Endothelial cell (in vitro differentiated cells): Measurements from ENCODE around the gene GJA4. TPM values are rescaled to one million over a fixed set of nuclear protein-coding genes. Genes with fewer than 3 reads are reported as not detected.

Experiments used
- DNase-seq: peaks from one replicate; pipeline ENCODE4 v3.0.0; 2021; ENCODE audit warnings: low spot score
- H3K27ac Mint-ChIP-seq: one replicate; pipeline ENCODE4 v1.8.0; 2021; ENCODE audit warnings: mixed read lengths, inconsistent platforms; ENCODE audit not compliant: unreplicated experiment
- H3K27me3 Mint-ChIP-seq: one replicate; pipeline ENCODE4 v1.8.0; 2021; ENCODE audit warnings: mild to moderate bottlenecking, moderate library complexity, mixed read lengths, inconsistent platforms; ENCODE audit not compliant: unreplicated experiment
- H3K36me3 Mint-ChIP-seq: one replicate; pipeline ENCODE4 v1.8.0; 2021; ENCODE audit warnings: mild to moderate bottlenecking, low read depth, mixed read lengths, inconsistent platforms; ENCODE audit not compliant: unreplicated experiment
- H3K4me1 Mint-ChIP-seq: one replicate; pipeline ENCODE4 v1.8.0; 2021; ENCODE audit warnings: mild to moderate bottlenecking, mixed read lengths, inconsistent platforms; ENCODE audit not compliant: unreplicated experiment
- H3K4me3 Mint-ChIP-seq: one replicate; pipeline ENCODE4 v1.8.0; 2021; ENCODE audit warnings: mild to moderate bottlenecking, mixed read lengths, inconsistent platforms; ENCODE audit not compliant: unreplicated experiment
- H3K9me3 Mint-ChIP-seq: one replicate; pipeline ENCODE4 v1.8.0; 2021; ENCODE audit warnings: mixed read lengths, inconsistent platforms; ENCODE audit not compliant: unreplicated experiment
- total RNA-seq: library from RNA; stranded (reverse); fragmentation: NEBNext Ultra II Directional; extraction: Animal tissue kit (Norgen Biotek cat#: 25700); gene quantifications from one replicate; pipeline ENCODE4 v1.2.1, GENCODE V29; 2021; ENCODE audit not compliant: unreplicated experiment
- TF ChIP-seq, protein P1 (sequence below): fragments of 200-600 bp; sonication (generic); IDR thresholded peaks from one replicate; pipeline ENCODE4 v1.5.0; 2021; ENCODE audit warnings: antibody characterized with exemption; ENCODE audit not compliant: unreplicated experiment

The GJA4 gene
- total RNA-seq, 1 donor from 2014 or later = 347 TPM

DNA sequence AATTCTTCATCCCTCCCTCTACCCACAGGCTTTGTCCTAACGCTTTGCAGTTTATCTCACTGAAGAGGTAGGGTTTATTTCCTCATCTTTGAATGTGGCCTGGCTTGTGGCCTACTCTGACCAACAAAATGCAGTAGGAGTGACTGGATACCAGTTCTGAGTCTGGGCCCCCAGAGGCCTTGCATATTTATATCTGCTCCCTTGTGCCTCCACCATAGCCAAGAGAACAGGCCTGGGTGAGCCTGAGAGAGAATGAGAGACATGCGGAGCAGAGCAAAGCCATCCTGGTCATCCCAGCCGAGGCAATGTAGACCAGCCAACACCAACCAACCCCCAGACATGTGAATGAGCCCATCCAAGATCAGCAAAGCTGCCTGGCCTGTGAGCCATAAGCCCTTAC is 36.5 kb downstream of the GJA4 start:
- no peaks in the 10 kb centered on the region for H3K9me3 Mint-ChIP-seq
- no peak overlapping the region for H3K4me3 Mint-ChIP-seq
- no peak overlapping the region for H3K27ac Mint-ChIP-seq
- H3K27me3 Mint-ChIP-seq = peaks cover 3% of the 10 kb centered on the region
- TF ChIP-seq, protein P1, sequence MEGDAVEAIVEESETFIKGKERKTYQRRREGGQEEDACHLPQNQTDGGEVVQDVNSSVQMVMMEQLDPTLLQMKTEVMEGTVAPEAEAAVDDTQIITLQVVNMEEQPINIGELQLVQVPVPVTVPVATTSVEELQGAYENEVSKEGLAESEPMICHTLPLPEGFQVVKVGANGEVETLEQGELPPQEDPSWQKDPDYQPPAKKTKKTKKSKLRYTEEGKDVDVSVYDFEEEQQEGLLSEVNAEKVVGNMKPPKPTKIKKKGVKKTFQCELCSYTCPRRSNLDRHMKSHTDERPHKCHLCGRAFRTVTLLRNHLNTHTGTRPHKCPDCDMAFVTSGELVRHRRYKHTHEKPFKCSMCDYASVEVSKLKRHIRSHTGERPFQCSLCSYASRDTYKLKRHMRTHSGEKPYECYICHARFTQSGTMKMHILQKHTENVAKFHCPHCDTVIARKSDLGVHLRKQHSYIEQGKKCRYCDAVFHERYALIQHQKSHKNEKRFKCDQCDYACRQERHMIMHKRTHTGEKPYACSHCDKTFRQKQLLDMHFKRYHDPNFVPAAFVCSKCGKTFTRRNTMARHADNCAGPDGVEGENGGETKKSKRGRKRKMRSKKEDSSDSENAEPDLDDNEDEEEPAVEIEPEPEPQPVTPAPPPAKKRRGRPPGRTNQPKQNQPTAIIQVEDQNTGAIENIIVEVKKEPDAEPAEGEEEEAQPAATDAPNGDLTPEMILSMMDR = no peak
- peaks cover 72% of the 10 kb centered on the region for H3K4me1 Mint-ChIP-seq
- DNase-seq = no peak
- no peaks in the 10 kb centered on the region for H3K36me3 Mint-ChIP-seq

DNA sequence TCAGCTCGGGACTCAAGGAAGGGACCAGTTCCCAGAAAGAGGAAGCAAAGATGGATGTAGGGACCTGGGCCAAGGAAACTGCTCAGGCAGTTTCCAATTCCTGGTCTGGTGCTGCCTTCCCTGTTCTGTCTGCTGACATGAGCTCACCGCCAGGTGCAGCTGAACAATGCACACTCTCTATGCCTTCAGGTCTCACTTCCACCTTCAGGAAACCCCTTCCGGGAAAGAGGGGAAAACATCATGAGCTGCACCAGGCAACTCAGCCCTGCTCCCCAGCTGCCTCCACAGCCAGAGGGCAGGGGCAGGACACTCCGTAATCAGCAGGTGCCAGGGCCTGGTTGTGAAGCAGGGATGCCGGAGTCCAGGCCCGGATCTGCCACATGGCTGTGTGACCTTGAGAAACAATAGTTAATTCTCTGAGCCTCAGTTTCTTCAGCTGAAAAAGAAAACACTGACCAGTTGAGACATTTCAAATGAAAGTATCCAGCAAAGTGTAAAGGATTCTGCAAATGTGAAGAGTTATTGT is 39.0 kb downstream of the GJA4 start:
- Mint-ChIP-seq H3K36me3 (no peaks in the 10 kb centered on the region), H3K27ac (peak overlapping the region; percentile 46), H3K4me1 (peaks cover 79% of the 10 kb centered on the region), H3K9me3 (no peaks in the 10 kb centered on the region), H3K4me3 (no peak overlapping the region), H3K27me3 (peaks cover 6% of the 10 kb centered on the region)
- TF ChIP-seq, protein P1 = no peak
- peak; percentile 18 for DNase-seq

DNA sequence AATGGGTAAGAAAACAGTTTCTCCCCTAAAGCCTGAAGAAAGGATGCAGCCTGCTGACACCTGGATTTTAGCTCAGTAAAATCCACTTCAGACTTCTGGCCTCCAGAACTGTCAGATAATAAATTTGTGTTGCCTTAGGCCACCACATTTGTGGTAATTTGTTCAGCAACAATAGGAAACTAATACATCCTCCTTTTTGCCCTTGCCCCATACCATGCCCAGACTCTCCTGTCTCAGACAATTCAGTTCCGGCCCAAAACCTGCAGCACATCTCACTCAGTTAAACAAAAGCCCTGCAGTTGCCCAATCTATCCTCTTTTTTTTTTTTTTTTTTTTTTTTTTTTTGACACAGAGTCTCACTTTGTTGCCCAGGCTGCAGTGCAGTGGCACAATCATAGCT is 40.9 kb downstream of the GJA4 start:
- Mint-ChIP-seq H3K27me3 (peaks cover 6% of the 10 kb centered on the region), H3K36me3 (no peaks in the 10 kb centered on the region), H3K4me3 (no peak overlapping the region), H3K27ac (no peak overlapping the region), H3K9me3 (no peaks in the 10 kb centered on the region), H3K4me1 (peaks cover 74% of the 10 kb centered on the region)
- no peak for DNase-seq
- TF ChIP-seq, protein P1 = no peak

DNA sequence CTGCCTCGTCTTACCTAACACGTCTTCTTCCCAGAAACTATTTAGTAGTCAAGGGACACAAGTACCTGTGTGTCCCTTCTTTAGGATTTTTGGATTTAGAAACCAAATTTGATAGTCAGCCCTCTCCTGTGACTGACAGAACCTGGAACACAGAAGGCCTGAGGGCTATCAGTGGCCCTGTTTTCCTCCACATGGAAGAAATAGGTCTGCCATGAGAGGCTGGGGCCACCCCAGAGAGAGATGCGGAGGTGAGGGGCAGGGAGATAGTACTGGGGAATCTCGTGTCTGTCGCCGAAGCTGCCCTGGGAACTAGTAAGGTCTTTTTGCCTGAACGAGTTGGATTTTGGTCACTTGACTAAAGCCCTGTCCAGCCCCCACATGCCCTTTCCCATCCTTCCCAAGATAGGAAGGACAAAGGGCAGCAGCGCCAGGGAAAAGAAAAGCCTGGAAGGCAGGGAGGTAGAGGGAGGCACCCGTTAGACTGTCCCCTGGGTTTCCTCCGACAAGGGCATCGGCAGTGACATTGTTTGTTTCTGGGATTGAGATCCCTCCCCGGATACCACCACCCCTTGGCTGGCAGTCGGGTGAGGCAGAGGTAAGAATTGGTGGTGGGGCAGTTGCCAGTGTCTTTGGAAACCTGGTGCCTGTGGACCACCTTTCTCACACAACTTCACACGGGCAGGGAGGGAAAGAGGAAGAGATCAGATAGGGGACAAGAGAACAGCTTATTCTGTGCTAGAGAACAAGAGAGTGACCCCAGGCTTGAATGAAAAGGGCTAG is 46.9 kb downstream of the GJA4 start:
- Mint-ChIP-seq H3K27ac (peak overlapping the region; percentile 61), H3K36me3 (peaks cover 7% of the 10 kb centered on the region), H3K4me3 (peak overlapping the region; percentile 11), H3K27me3 (peaks cover 20% of the 10 kb centered on the region), H3K4me1 (peaks cover 87% of the 10 kb centered on the region), H3K9me3 (no peaks in the 10 kb centered on the region)
- DNase-seq = no peak
- TF ChIP-seq, protein P1 = no peak

DNA sequence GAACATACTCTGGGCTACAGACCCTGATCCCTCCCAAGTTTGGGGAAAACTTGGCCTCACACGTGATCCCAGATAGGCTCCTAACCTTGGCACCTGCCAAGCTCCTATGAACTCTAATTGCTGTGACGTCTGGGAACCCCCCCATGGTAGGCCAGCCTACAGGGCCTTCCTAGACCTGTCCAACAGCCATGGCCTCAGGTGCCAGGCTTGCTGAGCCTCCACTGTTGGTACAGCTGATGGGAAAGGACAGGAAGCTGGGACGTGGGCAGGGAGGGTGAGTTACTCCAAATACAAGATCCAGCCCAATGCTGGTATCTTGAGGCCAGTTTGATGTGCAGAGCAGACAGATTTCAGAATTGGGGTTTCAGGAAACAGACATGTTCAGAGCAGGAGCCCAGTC is 47.6 kb downstream of the GJA4 start:
- H3K36me3 Mint-ChIP-seq = peaks cover 7% of the 10 kb centered on the region
- H3K27ac Mint-ChIP-seq = peak overlapping the region; percentile 100
- peak overlapping the region; percentile 11 for H3K4me3 Mint-ChIP-seq
- no peak for DNase-seq
- TF ChIP-seq, protein P1 = no peak
- H3K4me1 Mint-ChIP-seq = peaks cover 87% of the 10 kb centered on the region
- no peaks in the 10 kb centered on the region for H3K9me3 Mint-ChIP-seq
- H3K27me3 Mint-ChIP-seq = peaks cover 19% of the 10 kb centered on the region
